ENCODE results near the gene RDX. TPM values are rescaled to one million over a fixed set of nuclear protein-coding genes. Genes with fewer than 3 reads are reported as not detected.

Gene RDX
- total and polyA plus RNA-seq, 2 of the 13 experiments (the other 11 are each of a cell fraction or from before 2014, with no cell fraction given) = 20.7 to 63.1 TPM

GRCh38 chr11:110336054-110336453 is 39.6 kb upstream of the RDX start:
- no peak overlapping the region for H2AFZ ChIP-seq (ENCODE audit: low read length)
- no peaks in the 10 kb centered on the region for H4K20me1 ChIP-seq (ENCODE audit: insufficient read depth, low read length)
- H3K9me3 ChIP-seq (ENCODE audit: low read length) = no peaks in the 10 kb centered on the region
- ChIA-PET POLR2A (no interaction called here), CTCF (ENCODE audit: low intra/inter-chr PET ratio, low total read pairs) (no interaction called here)
- TF ChIP-seq KDM2A (CRISPR knock-in tag; IDR thresholded peaks at IDR 0.05; ENCODE audit: borderline replicate concordance, low read depth) (no peak), ATF7 (IDR thresholded peaks at IDR 0.05) (peak; percentile 43; the same call in 1 of the 2 replicates), ATF7 (CRISPR knock-in tag; IDR thresholded peaks at IDR 0.05) (no peak), ATF4 (CRISPR knock-in tag; IDR thresholded peaks at IDR 0.05) (0 out of 4 replicates have a peak, but pooled peaks of 1 of the 2 experiments have one; percentile 18)
- no peak overlapping the region for H3K4me3 ChIP-seq (replicated peaks in 1 of 3; ENCODE audit: insufficient read depth in 1 of 3, low read depth in 2 of 3, low read length in 3 of 3)
- ATAC-seq = no peak
- intact Hi-C loops (cut with micrococcal nuclease; ENCODE audit: unreplicated experiment) (no loop called here), in situ Hi-C loops (cut with HindIII; ENCODE audit: extremely low pct_ligation_motif_present, low pct_unique_long_range_greater_than_20kb) (no loop called here)
- WGBS (ENCODE audit: low lambda C conversion rate) = 38% methylated on average over 3 of the region's 3 CpGs
- no peak overlapping the region for H3K4me2 ChIP-seq (ENCODE audit: low read depth, low read length)
- no peaks in the 10 kb centered on the region for H3K4me1 ChIP-seq (ENCODE audit: insufficient read depth, low read length)
- H3K9ac ChIP-seq (ENCODE audit: insufficient read depth, low read depth, low read length) = no peak overlapping the region
- no peaks in the 10 kb centered on the region for H3K36me3 ChIP-seq (replicated peaks in 1 of 2; ENCODE audit: control insufficient read depth in 1 of 2, insufficient read depth in 2 of 2, low read length in 2 of 2)
- H3K79me2 ChIP-seq (ENCODE audit: insufficient read depth, low read length) = no peaks in the 10 kb centered on the region
- H3K27me3 ChIP-seq (ENCODE audit: control insufficient read depth in 1 of 2, insufficient read depth in 2 of 2, low read length in 2 of 2) = no peaks in the 10 kb centered on the region
- BruUV-seq (replicated peaks) = no TSS peak
- DNase-seq (ENCODE audit: low spot score) = no peak
- no peak overlapping the region for H3K27ac ChIP-seq (ENCODE audit: extremely low read length, insufficient read depth, low read length)
- FAIRE-seq = no peak

- no peaks in the 10 kb centered on the region for H3K79me2 ChIP-seq (ENCODE audit: insufficient read depth, low read length)
- POLR2A ChIA-PET = no interaction called here
- H2AFZ ChIP-seq (ENCODE audit: low read length) = no peak overlapping the region
- no peak for DNase-seq (ENCODE audit: low spot score)
- H3K4me3 ChIP-seq (replicated peaks in 1 of 3; ENCODE audit: insufficient read depth in 1 of 3, low read depth in 2 of 3, low read length in 3 of 3) = no peak overlapping the region
- no peaks in the 10 kb centered on the region for H3K9me3 ChIP-seq (ENCODE audit: low read length)
- in situ Hi-C loops (cut with HindIII; ENCODE audit: extremely low pct_ligation_motif_present, low pct_unique_long_range_greater_than_20kb) (no loop called here), intact Hi-C loops (cut with micrococcal nuclease; ENCODE audit: unreplicated experiment) (no loop called here)
- H3K9ac ChIP-seq (ENCODE audit: insufficient read depth, low read depth, low read length) = no peak overlapping the region
- H3K4me2 ChIP-seq (ENCODE audit: low read depth, low read length) = no peak overlapping the region
- H4K20me1 ChIP-seq (ENCODE audit: insufficient read depth, low read length) = no peaks in the 10 kb centered on the region
- BruUV-seq (replicated peaks) = no TSS peak
- ATAC-seq = no peak
- WGBS (ENCODE audit: low lambda C conversion rate) = 46% methylated on average over 4 of the region's 4 CpGs
- no peaks in the 10 kb centered on the region for H3K27me3 ChIP-seq (ENCODE audit: control insufficient read depth in 1 of 2, insufficient read depth in 2 of 2, low read length in 2 of 2)
- no peaks in the 10 kb centered on the region for H3K36me3 ChIP-seq (replicated peaks in 1 of 2; ENCODE audit: control insufficient read depth in 1 of 2, insufficient read depth in 2 of 2, low read length in 2 of 2)
- no peaks in the 10 kb centered on the region for H3K4me1 ChIP-seq (ENCODE audit: insufficient read depth, low read length)
- CTCF ChIA-PET (ENCODE audit: low intra/inter-chr PET ratio, low total read pairs) = no interaction called here
- no peak for FAIRE-seq
- H3K27ac ChIP-seq (ENCODE audit: extremely low read length, insufficient read depth, low read length) = no peak overlapping the region
- TF ChIP-seq PHF20 (CRISPR knock-in tag; IDR thresholded peaks at IDR 0.05) = no peak
- no peak for TF ChIP-seq SCMH1 (CRISPR knock-in tag; IDR thresholded peaks at IDR 0.05; ENCODE audit: borderline replicate concordance)
- no peak for TF ChIP-seq ZNF530 (CRISPR knock-in tag; IDR thresholded peaks at IDR 0.05; ENCODE audit: low read depth)
- TF ChIP-seq ZNF546 (CRISPR knock-in tag; conservative IDR thresholded peaks at IDR 0.05) = no peak
- no peak for TF ChIP-seq TFDP1 (CRISPR knock-in tag; IDR thresholded peaks at IDR 0.05; ENCODE audit: borderline replicate concordance)
- no peak for TF ChIP-seq SUZ12 (IDR thresholded peaks at IDR 0.05; ENCODE audit: low read depth, low read length)
- TF ChIP-seq SOX13 (IDR thresholded peaks at IDR 0.05) = no peak
- no peak for TF ChIP-seq SOX13 (CRISPR knock-in tag; conservative IDR thresholded peaks at IDR 0.05 in 1 of 2, IDR thresholded peaks at IDR 0.05 in 1 of 2)
- no peak for TF ChIP-seq ZZZ3 (CRISPR knock-in tag; IDR thresholded peaks at IDR 0.05; ENCODE audit: borderline replicate concordance)
- TF ChIP-seq PAX8 (CRISPR knock-in tag; IDR thresholded peaks at IDR 0.05; ENCODE audit: borderline replicate concordance) = no peak
- no peak for TF ChIP-seq ZNF639 (CRISPR knock-in tag; conservative IDR thresholded peaks at IDR 0.05)
- no peak for TF ChIP-seq SALL1 (CRISPR knock-in tag; IDR thresholded peaks at IDR 0.05)
- TF ChIP-seq ZNF367 (CRISPR knock-in tag; IDR thresholded peaks at IDR 0.05; ENCODE audit: borderline replicate concordance) = no peak
Measured at GRCh38 chr11:110335358-110335757, 38.9 kb upstream of the RDX start.

Data from HepG2 (cell line).